Stimulated activated naive CD4-positive, alpha-beta T cell treated with Interleukin-2 at 50 U/mL for 16 hours (primary cell): Measurements from ENCODE around the gene AKAP9.
"Not testable (repeated sequence)": the region's sequence is repeated elsewhere in the genome, so short reads cannot be mapped to it uniquely, and the experiment has no call there.

ENCODE experiments used
- DNase-seq: peaks from one replicate; lab custom pipeline; 2025; lab: John Stamatoyannopoulos, UW

The AKAP9 gene

GRCh38 chr7:91946549-91946948, 5.9 kb downstream of the AKAP9 start:
- DNase-seq = no peak

DNA sequence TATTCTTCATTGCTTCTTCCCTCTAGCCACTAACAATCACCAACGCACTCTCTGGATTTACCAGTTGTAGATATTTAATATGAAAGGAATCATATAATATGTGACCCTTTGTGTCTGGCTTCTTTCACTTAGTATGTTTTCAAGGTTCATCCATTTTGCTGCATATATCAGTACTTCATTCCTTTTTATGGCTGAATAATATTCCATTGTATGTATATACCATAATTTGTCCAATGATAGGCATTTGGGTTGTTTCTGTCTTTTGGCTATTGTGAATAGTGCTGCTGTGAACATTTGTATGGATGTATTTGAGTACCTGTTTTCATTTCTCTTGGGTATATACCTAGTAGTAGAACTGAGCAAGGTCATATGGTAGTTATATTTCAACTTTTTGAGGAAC, 7.3 kb downstream of the AKAP9 start:
- DNase-seq = no peak

DNA sequence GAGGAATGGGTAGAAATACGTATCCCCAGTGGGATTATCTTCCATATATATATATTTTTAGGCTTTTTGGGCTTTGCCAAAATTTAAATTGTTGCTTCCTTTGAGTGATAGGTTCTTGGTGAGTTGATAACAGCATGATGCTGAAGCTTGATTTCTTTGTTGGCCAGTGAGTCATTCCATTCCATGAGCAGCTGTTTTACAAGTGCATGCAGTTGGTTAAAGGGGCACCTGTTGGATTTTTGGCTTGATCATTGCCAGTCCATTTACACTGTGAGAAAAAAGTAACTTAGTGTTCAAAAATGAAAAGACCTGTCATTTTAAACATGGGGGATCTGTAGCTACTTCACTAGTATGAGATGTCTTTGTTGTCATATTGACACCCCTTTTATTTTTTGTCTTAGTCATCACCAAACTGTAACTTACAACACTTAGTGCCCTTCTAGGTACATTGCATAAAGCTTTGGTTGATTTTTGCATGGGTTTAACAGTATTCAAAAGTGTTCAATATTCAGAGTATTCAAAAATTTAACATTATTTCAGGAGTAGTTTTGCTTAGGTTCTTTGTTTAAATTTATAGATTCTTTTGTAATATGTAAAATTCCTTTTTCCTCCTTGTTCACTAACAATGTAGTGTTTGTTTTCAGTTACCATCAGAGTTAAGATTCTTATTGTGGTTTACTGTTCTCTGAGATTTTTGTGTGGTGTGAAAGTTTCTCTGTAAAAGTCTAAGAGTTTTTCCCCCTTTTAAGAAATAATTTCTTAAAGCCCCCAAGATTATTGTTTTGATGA, 8.8 kb downstream of the AKAP9 start:
- no peak for DNase-seq

GRCh38 chr7:91953618-91954017, 13.0 kb downstream of the AKAP9 start:
- no peak for DNase-seq

DNA sequence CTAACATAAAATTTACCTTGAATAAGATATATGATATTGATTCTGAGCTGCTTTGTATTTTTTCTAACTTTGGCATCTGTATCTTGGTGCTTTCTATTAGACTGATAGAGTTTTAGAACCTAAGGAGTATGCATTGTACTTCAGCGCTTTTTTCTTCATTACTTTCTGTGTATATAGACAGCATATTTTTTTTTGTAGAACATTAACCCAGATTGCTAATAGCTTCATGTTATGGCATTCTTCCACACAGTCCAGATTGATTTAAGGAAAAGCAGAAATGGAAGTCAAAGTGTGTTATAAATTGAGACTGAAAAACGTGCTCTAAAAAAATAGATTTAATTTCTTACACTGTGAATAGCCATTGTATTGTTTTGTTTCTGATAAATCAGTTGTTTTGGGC, 15.8 kb downstream of the AKAP9 start:
- not testable (repeated sequence) for DNase-seq

GRCh38 chr7:91957232-91957631, 16.6 kb downstream of the AKAP9 start:
- no peak for DNase-seq

- DNase-seq = no peak
These were observed 17.2 kb downstream of the AKAP9 start for GRCh38 chr7:91957823-91958222.

- no peak for DNase-seq
These were observed 18.4 kb downstream of the AKAP9 start for GRCh38 chr7:91959023-91959422.

- DNase-seq = no peak
These were observed 21.2 kb downstream of the AKAP9 start for GRCh38 chr7:91961816-91962215.

DNA sequence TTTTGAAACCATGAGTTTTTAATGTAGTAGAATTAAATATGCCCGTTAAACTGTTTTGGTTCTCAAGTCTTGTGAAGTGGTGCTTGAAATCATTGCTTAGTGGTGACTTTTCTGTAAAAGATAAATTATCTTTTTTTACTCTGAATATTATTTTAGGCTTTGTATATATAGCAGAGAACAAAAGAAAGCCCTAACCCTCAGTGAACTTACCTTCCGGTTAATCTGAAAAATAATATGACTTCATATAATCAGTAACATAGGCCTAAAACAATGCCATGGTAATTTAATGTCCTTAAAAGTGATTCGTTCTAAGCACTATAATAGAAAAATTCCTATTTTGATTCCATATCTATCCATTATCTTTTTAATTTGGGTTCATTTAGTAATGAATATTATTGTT, 21.8 kb downstream of the AKAP9 start:
- no peak for DNase-seq

GRCh38 chr7:91967513-91967912, 26.9 kb downstream of the AKAP9 start:
- DNase-seq = not testable (repeated sequence)

- DNase-seq = no peak
These were observed 33.0 kb downstream of the AKAP9 start for GRCh38 chr7:91973639-91974038.

- DNase-seq = no peak
These were observed 33.4 kb downstream of the AKAP9 start for GRCh38 chr7:91974066-91974465.

GRCh38 chr7:91976743-91977142, 36.1 kb downstream of the AKAP9 start:
- no peak for DNase-seq

GRCh38 chr7:91979590-91979989, 38.9 kb downstream of the AKAP9 start:
- DNase-seq = no peak

- DNase-seq = not testable (repeated sequence)
These were observed 41.7 kb downstream of the AKAP9 start for GRCh38 chr7:91982352-91982751.

DNA sequence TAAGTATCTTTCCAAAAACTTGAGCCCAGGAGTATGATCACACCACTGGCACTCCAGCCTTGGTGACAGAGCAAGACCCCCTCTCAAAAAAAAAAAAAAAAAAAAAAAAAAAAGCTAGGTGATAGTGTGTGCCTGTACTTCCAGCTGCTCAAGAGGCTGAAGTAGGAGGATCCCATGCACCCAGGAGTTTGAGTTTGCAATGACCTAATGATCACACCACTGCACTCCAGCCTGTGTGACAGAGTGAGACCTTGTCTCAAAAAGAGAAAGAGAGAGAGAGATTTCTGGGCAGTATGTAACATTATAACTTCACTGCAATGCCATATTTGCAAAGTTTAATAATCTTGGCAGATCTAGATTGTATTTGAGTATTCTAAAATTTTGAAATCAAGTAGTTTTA, 47.6 kb downstream of the AKAP9 start:
- DNase-seq = no peak

DNA sequence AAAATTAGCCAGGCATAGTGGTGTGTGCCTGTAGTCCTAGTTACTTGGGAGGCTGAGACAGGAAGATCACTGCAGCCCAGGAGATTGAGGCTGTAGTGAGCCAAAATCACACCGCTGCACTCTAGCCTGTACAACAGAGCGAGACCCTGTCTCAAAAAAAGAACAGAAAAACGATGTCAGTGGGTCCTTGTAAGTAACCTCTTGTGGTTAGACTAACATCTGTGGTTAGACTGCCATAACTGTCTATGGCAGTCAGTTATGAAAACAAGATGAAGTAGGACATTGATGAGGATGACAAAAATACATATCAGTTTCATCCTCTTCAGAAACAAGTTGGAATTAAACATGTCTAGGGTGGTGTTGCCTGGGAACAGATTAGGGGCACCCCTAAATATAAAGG, 53.3 kb downstream of the AKAP9 start:
- DNase-seq = no peak

DNA sequence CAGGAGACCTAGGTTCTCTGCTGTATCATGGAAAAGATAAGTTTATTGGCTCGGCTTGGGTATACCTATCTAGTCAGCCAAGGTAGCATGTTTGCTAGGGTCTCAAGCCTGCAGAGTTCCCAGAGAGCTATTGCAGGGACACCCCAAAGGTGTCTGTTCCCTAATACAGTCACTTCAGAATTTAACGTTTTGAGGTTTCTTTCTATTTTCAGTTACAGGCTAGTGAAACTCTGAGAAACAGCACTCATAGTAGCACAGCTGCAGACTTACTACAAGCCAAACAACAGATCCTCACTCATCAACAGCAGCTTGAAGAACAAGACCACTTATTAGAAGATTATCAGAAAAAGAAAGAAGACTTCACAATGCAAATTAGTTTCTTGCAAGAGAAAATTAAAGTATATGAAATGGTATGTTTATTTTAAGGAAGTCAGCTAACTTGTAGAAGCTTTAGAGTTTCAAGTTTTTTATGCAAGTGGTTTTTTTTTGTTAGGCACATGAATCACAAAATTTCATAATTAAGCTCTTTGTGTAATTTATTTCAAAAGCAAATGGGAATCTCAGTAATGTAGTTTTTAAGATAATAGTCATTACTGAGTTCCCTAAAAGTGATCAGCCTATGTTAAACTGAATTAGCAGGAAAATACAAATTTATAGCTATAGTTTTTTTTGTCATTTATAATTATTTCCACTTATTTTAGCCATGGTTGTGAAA, 54.9 kb downstream of the AKAP9 start:
- no peak for DNase-seq

DNA sequence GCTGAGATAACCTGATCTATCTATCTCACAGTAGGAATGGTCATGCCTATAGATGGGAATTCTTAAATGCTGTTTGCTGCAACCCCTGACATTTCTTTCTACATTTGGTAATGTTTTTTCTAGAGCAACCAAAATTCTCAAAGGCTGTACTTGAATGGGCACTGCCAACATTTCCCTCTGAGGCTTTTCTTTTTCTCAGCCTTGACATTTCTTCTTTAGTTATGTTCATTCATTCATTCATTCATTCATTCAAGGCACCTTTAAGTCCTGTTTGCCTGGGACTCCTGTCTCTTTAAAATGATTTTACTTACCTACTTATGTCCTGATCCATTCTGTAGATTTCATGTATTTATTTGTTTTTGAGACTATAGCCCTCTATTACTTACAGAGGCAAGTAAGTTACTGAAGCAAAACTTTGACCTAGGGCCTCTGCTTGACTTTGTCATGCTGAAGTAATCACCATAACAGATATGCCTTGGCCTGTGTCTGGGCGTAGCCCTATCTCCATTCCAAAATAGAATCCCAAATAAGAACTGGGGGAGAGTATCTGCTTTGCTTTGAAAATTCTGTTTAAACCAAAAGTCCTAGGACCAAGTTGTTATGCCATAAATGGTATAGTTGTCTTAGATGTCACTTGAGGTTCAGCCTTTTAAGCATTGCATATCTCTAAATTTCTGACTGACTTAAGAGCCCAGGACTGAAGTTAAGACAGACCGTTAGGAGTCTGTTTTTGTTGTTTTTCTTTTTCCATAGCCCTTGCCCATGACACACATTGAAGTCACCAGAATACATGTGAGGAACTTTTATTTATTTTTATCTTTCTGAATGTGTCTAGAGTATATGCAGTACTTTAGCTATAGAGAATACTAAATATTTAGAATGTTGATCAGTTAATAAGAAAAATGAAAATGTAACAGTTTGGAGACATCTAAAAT, 59.2 kb downstream of the AKAP9 start:
- DNase-seq = no peak

- DNase-seq = no peak
These were observed 62.1 kb downstream of the AKAP9 start for GRCh38 chr7:92002720-92003119.

GRCh38 chr7:92006046-92006445, 65.4 kb downstream of the AKAP9 start:
- DNase-seq = no peak

DNA sequence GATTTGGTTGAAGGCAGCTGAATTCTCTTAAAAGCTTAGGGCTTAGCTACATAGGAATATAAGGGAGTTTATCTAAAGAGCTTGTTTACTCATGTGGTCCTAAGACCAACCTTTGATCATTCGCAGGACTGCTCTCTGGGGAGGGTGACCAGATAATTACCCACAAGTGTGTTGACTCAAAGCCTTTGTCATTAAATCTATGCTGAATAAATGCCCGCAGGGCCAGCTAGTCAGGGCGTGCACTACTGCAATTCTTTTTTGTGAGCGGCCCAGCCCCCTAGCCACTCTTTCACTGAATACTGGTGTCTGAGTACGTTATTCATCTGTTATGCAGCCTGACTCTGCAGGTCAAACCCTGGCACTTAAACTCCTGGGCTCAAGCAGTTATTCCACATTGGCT, 69.6 kb downstream of the AKAP9 start:
- DNase-seq = no peak
